ENCODE data around the gene TRIM16. TPM values are rescaled to one million over a fixed set of nuclear protein-coding genes. Genes with fewer than 3 reads are reported as not detected.

Gene TRIM16
- total and polyA plus RNA-seq, 2 of the 4 experiments (the other 2 are of a cell fraction): 22.3 to 52.5 TPM

DNA sequence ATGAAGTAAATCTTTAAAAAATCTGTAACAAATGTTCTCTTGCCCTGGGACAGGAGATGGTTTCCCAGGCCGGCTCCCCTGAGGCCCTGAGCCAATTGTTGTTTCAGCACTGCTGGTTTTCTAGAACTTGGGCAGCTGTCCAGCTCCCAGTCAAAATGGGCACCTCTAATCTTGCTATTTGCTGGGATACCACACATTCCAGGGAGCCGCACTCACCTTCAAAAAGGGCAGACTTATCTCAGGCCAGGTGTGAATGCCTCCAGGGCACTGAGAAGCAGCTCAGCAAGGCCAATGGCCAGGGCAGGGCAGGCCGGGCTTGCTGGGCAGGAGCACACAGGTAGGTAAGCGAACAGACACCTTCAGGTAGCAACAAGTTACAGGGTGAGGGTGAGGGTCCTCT, 24.4 kb downstream of the TRIM16 start:
- Histone ChIP-seq H3K9ac (ENCODE audit: low read depth, low read length) (no peak overlapping the region), H3K56ac (ENCODE audit: extremely low read depth, insufficient read depth, low read length) (no peak overlapping the region), H3K4ac (ENCODE audit: low read depth, low read length) (no peak overlapping the region), H3K4me3 (ENCODE audit: insufficient read depth, low read depth, low read length) (no peak overlapping the region), H3K79me1 (ENCODE audit: low read depth in 1 of 2, low read length in 2 of 2) (no peaks in the 10 kb centered on the region), H2AK9ac (replicated peaks; ENCODE audit: low read depth, low read length, poor library complexity) (no peak overlapping the region), H3K9me3 (ENCODE audit: control insufficient read depth, insufficient read depth, low read length) (no peaks in the 10 kb centered on the region), H3K27ac (ENCODE audit: insufficient read depth, low read length) (no peak overlapping the region), H4K8ac (ENCODE audit: low read depth in 2 of 2, low read length in 2 of 2) (no peak overlapping the region), H3K27me3 (ENCODE audit: control insufficient read depth, insufficient read depth, low read length) (no peaks in the 10 kb centered on the region), H3K23ac (ENCODE audit: low read depth, low read length) (no peak overlapping the region), H3K4me2 (ENCODE audit: low read depth, low read length) (no peak overlapping the region), H3K18ac (ENCODE audit: low read depth, low read length) (no peak overlapping the region), H3K36me3 (ENCODE audit: control insufficient read depth, insufficient read depth, low read length) (peaks cover 4% of the 10 kb centered on the region), H3K4me1 (ENCODE audit: control insufficient read depth, insufficient read depth, low read length) (peaks cover 7% of the 10 kb centered on the region), H2BK120ac (ENCODE audit: low read depth, low read length) (no peak overlapping the region), H4K20me1 (ENCODE audit: insufficient read depth, low read length) (no peaks in the 10 kb centered on the region), H4K91ac (ENCODE audit: insufficient read depth, low read depth, low read length) (no peak overlapping the region), H2BK20ac (ENCODE audit: low read depth, low read length) (no peak overlapping the region), H3K9me1 (ENCODE audit: insufficient read depth, low read length) (no peaks in the 10 kb centered on the region; the same call in 1 of the 2 replicates), H3K14ac (replicated peaks; ENCODE audit: low read depth, low read length) (no peak overlapping the region), H2AFZ (replicated peaks; ENCODE audit: low read length, poor library complexity) (no peak overlapping the region), H2BK15ac (ENCODE audit: low read depth, low read length) (no peak overlapping the region), H4K5ac (ENCODE audit: low read depth, low read length) (no peak overlapping the region), H2AK5ac (ENCODE audit: low read depth, low read length) (no peak overlapping the region), H2BK5ac (ENCODE audit: low read depth, low read length, poor library complexity, severe bottlenecking) (no peak overlapping the region)
- dilution Hi-C loops (cut with HindIII; ENCODE audit: low sequenced_read_pairs, unreplicated experiment): no loop called here
- ChIA-PET CTCF (interaction anchor here (0.5 kb wide), 1 partner anchor 101 kb away, joined by 3 read pairs; no protein-coding TSS in a partner anchor), POLR2A (ENCODE audit: unreplicated experiment) (no interaction called here)
- no peak for TF ChIP-seq MXI1 (IDR thresholded peaks at IDR 0.05; ENCODE audit: borderline replicate concordance, low read depth, low read length)
- TF ChIP-seq, protein P1, sequence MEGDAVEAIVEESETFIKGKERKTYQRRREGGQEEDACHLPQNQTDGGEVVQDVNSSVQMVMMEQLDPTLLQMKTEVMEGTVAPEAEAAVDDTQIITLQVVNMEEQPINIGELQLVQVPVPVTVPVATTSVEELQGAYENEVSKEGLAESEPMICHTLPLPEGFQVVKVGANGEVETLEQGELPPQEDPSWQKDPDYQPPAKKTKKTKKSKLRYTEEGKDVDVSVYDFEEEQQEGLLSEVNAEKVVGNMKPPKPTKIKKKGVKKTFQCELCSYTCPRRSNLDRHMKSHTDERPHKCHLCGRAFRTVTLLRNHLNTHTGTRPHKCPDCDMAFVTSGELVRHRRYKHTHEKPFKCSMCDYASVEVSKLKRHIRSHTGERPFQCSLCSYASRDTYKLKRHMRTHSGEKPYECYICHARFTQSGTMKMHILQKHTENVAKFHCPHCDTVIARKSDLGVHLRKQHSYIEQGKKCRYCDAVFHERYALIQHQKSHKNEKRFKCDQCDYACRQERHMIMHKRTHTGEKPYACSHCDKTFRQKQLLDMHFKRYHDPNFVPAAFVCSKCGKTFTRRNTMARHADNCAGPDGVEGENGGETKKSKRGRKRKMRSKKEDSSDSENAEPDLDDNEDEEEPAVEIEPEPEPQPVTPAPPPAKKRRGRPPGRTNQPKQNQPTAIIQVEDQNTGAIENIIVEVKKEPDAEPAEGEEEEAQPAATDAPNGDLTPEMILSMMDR (conservative IDR thresholded peaks at IDR 0.05; ENCODE audit: low read depth, low read length): no peak
- TF ChIP-seq, protein P2, sequence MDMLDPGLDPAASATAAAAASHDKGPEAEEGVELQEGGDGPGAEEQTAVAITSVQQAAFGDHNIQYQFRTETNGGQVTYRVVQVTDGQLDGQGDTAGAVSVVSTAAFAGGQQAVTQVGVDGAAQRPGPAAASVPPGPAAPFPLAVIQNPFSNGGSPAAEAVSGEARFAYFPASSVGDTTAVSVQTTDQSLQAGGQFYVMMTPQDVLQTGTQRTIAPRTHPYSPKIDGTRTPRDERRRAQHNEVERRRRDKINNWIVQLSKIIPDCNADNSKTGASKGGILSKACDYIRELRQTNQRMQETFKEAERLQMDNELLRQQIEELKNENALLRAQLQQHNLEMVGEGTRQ (IDR thresholded peaks at IDR 0.05; ENCODE audit: low read depth, low read length): no peak
- TF ChIP-seq RCOR1 (IDR thresholded peaks at IDR 0.05; ENCODE audit: insufficient replicate concordance, low read length): no peak
- TF ChIP-seq MAZ (IDR thresholded peaks at IDR 0.05; ENCODE audit: borderline replicate concordance, low read depth, low read length): no peak
- TF ChIP-seq SMC3 (IDR thresholded peaks at IDR 0.05; ENCODE audit: low read depth, low read length): no peak
- DNase-seq (no peak), ATAC-seq (ENCODE audit: low read depth) (no peak)
- in situ Hi-C loops (cut with MboI; ENCODE audit: low sequenced_read_pairs): loop anchor here (25.0 kb wide), 1 partner anchor 397 kb away; the partner anchor contains the start of gene PMP22
- WGBS, 2 experiments (ENCODE audit: extremely low coverage in 2 of 2, insufficient read length in 1 of 2): 43% methylated on average over 1 of the region's 4 CpGs; no CpG with 5 or more reads in 1 of the 2 experiments
- no TSS peak for BruUV-seq (replicated peaks)
- intact Hi-C loops (cut with micrococcal nuclease): no loop called here

Data from IMR-90 (cell line).